Measurements from ENCODE around the gene HSPB1. TPM values are rescaled to one million over a fixed set of nuclear protein-coding genes. Genes with fewer than 3 reads are reported as not detected.

Gene HSPB1
- total RNA-seq, 4 donors from 2014 or later: 59.0 to 139 (median 88.3) TPM

- peaks cover 0 to 14% (median 0%) of the 10 kb centered on the region in 4 donors for H3K4me1 ChIP-seq
- peak overlapping the region; percentile 95 to 99 (median 96) for H3K27ac ChIP-seq
- peak; percentile 97 to 99 (median 98) for DNase-seq
- H3K27me3 ChIP-seq: no peaks in the 10 kb centered on the region
- H3K9me3 ChIP-seq: no peaks in the 10 kb centered on the region
- H3K36me3 ChIP-seq: no peaks in the 10 kb centered on the region
- H3K4me3 ChIP-seq: peak overlapping the region; percentile 67 to 80 (median 72)
- TF ChIP-seq POLR2A (IDR thresholded peaks at IDR 0.05) (peak; percentile 97), CTCF (IDR thresholded peaks at IDR 0.05) (no peak)
Measured at GRCh38 chr7:76317782-76318487, 15.5 kb downstream of the HSPB1 start.

DNA sequence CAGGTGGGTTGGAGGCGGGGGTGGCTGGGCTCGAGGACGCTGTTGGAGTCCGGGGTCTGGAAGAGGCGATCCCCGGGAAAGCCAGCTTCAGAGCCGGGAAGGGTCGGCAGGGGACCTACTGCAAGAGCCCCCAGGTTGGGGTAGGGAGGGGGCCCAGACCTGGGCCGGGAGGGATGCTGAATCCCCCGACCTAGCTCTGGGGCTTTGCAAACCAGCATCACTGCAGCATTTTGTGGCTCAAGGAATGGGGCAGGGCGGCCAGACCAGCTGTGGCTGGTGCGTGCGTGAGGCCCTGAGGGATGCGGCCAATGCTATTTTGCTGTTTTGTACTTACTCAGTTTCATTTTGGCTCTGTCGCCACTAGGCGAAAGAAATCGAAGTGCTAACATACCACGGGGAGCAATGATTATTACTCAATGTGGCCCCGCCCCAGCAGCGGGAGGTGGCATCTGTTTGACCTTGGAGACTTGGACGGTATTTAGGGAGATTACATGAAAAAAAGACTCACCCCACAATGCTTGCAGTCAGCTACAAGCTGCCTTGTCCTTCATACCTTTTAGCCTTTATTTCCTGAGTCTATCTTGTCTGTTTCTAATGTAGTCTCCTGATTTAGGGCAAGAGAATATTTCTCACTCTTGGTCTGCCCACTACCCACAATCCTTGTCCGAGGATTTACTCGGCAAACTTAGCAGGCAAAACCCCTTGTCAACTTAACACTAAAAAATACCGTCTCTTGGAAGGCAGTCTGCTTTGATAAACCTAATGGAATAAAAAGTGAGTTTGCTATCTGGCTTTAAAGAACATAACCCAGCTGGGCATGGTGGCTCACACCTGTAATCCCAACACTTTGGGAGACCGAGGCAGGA is 16.2 kb downstream of the HSPB1 start:
- Histone ChIP-seq H3K36me3 (no peaks in the 10 kb centered on the region), H3K4me3 (peak overlapping the region; percentile 67 to 80 (median 72)), H3K4me1 (peaks cover 0 to 14% (median 0%) of the 10 kb centered on the region in 4 donors), H3K9me3 (no peaks in the 10 kb centered on the region), H3K27ac (peak overlapping the region; percentile 95 to 99 (median 96)), H3K27me3 (no peaks in the 10 kb centered on the region)
- TF ChIP-seq CTCF (IDR thresholded peaks at IDR 0.05) (peak in 4 of 6 experiments; percentile 56 to 70 (median 64)), POLR2A (IDR thresholded peaks at IDR 0.05) (peak in 1 of 2 donors; percentile 6)
- peak; percentile 75 to 91 (median 81) for DNase-seq

DNA sequence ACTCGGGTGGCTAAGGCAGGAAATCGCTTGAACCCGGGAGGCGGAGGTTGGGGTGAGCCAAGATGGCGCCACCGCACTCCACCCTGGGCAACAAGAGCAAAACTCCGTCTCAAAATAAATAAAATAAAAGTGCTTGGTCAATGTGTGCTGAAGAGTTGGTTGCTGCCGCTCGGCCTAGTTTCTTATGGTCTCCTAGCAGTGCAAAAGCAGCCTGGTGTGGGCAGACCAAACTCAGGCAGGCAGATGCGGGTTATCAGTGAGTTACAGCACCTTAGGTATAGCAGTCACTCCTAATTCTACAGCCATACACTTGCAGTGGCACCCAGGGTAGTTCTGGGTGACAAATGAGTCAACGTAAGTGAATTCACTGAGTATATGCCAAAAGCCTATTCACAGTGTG is 22.6 kb downstream of the HSPB1 start:
- DNase-seq: no peak
- H3K36me3 ChIP-seq: peaks cover 0 to 37% (median 0%) of the 10 kb centered on the region in 3 donors
- TF ChIP-seq CTCF (IDR thresholded peaks at IDR 0.05): no peak
- no peak for TF ChIP-seq POLR2A (IDR thresholded peaks at IDR 0.05)
- H3K9me3 ChIP-seq: no peaks in the 10 kb centered on the region
- no peaks in the 10 kb centered on the region for H3K4me1 ChIP-seq
- H3K27ac ChIP-seq: no peak overlapping the region
- H3K27me3 ChIP-seq: no peaks in the 10 kb centered on the region
- H3K4me3 ChIP-seq: no peak overlapping the region

- Histone ChIP-seq H3K36me3 (peaks cover 0 to 38% (median 0%) of the 10 kb centered on the region in 3 donors), H3K4me1 (no peaks in the 10 kb centered on the region), H3K27ac (no peak overlapping the region), H3K9me3 (no peaks in the 10 kb centered on the region), H3K27me3 (no peaks in the 10 kb centered on the region), H3K4me3 (no peak overlapping the region)
- DNase-seq: no peak
- TF ChIP-seq POLR2A (IDR thresholded peaks at IDR 0.05) (no peak), CTCF (IDR thresholded peaks at IDR 0.05) (no peak)
Measured at GRCh38 chr7:76325811-76326210, 23.3 kb downstream of the HSPB1 start.

DNA sequence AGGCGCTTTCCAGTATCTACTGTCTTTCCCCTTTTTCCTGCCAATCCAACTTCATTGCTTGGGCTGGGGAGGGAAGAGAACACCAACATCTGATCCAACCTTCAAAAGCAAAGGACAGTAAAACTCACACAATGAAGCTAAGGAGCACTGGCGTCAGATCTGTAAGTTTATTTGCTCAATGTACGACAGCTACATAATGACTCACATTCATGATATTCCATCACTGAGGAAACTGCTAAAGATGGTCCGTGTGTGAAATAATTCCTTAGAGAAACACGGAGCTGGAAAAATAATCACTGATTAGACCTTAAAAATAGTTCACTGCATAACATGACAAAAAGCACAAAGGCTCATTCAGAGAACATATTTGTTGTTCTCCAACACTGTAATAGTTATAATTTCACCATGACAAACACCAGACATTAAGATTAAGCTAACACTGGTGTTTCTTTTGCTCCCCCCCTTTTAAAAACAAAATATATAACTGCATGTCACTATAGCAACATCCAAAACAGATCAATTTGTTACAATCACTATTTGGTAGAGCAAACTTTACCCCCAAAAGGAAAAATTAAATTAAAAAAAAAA is 24.3 kb downstream of the HSPB1 start:
- no peak for TF ChIP-seq CTCF (IDR thresholded peaks at IDR 0.05)
- TF ChIP-seq POLR2A (IDR thresholded peaks at IDR 0.05): no peak
- Histone ChIP-seq H3K27ac (no peak overlapping the region), H3K9me3 (no peaks in the 10 kb centered on the region), H3K27me3 (no peaks in the 10 kb centered on the region), H3K4me3 (no peak overlapping the region), H3K4me1 (no peaks in the 10 kb centered on the region), H3K36me3 (peaks cover 0 to 38% (median 0%) of the 10 kb centered on the region in 3 donors)
- no peak for DNase-seq
